DOHH2 (cell line): Measurements from ENCODE around the gene ADAM30.

Source experiments
- H3F3A ChIP-seq: fragments of 200-600 bp; sonication (generic), shearing (Covaris generic); 2 replicates; pipeline ENCODE4 v1.6.0; 2016; ENCODE audit warnings: antibody characterized with exemption, mild to moderate bottlenecking; ENCODE audit not compliant: control insufficient read depth, insufficient read depth
- H3K27ac ChIP-seq: fragments of 200-600 bp; sonication (generic); 2 replicates; pipeline ENCODE4 v1.5.1; 2014; ENCODE audit warnings: low read depth, mild to moderate bottlenecking, low read length, moderate library complexity
- H3K27me3 ChIP-seq: fragments of 200-600 bp; sonication (generic); 2 replicates; pipeline ENCODE4 v1.6.1; 2014; ENCODE audit warnings: mild to moderate bottlenecking, low read length, mixed read lengths; ENCODE audit not compliant: control insufficient read depth
- H3K36me3 ChIP-seq: fragments of 200-600 bp; sonication (generic); 2 replicates; pipeline ENCODE4 v1.6.1; 2014; ENCODE audit warnings: mild to moderate bottlenecking, low read length, moderate library complexity, mixed read lengths; ENCODE audit not compliant: control insufficient read depth
- H3K4me1 ChIP-seq: fragments of 200-600 bp; sonication (generic); 2 replicates; pipeline ENCODE4 v1.6.1; 2014; ENCODE audit warnings: mild to moderate bottlenecking, low read length, mixed read lengths; ENCODE audit not compliant: control insufficient read depth
- H3K4me2 ChIP-seq: fragments of 200-600 bp; sonication (generic); 2 replicates; pipeline ENCODE4 v1.6.0; 2014; ENCODE audit warnings: mild to moderate bottlenecking, low read length, moderate library complexity
- H3K4me3 ChIP-seq: fragments of 200-600 bp; sonication (generic); 2 replicates; pipeline ENCODE4 v1.5.1; 2014; ENCODE audit warnings: mild to moderate bottlenecking, low read length, mixed read lengths
- H3K79me2 ChIP-seq: fragments of 200-600 bp; sonication (generic); 2 replicates; pipeline ENCODE4 v1.6.1; 2014; ENCODE audit warnings: mild to moderate bottlenecking, low read length, mixed read lengths; ENCODE audit not compliant: control insufficient read depth
- H3K9me2 ChIP-seq: fragments of 200-600 bp; sonication (generic); replicated peaks from 2 replicates; pipeline ENCODE4 v1.6.1; 2014; ENCODE audit warnings: mild to moderate bottlenecking, low read length, mixed read lengths; ENCODE audit not compliant: control insufficient read depth
- H3K9me3 ChIP-seq: fragments of 200-600 bp; sonication (generic); 2 replicates; pipeline ENCODE4 v1.6.1; 2014; ENCODE audit warnings: antibody characterized with exemption, low read length, mixed read lengths; ENCODE audit not compliant: control insufficient read depth, insufficient read depth
- H4K20me1 ChIP-seq: fragments of 200-600 bp; sonication (generic); 2 replicates; pipeline ENCODE4 v1.6.0; 2014; ENCODE audit warnings: low read depth, mild to moderate bottlenecking, antibody characterized with exemption, low read length, moderate library complexity; ENCODE audit not compliant: control insufficient read depth, insufficient read depth
- EZH2phosphoT487 ChIP-seq: fragments of 200-600 bp; sonication (generic); IDR thresholded peaks from 2 replicates; pipeline ENCODE4 v1.6.1; 2017; ENCODE audit warnings: borderline replicate concordance, mild to moderate bottlenecking, antibody characterized with exemption, low read length, moderate library complexity, mixed read lengths
- TF ChIP-seq, protein P1 (sequence below): fragments of 200-600 bp; sonication (generic); IDR thresholded peaks from one replicate; pipeline ENCODE4 v1.5.1; 2014; ENCODE audit warnings: antibody characterized with exemption, mild to moderate bottlenecking, low read depth, low read length; ENCODE audit not compliant: poor library complexity, severe bottlenecking

The ADAM30 gene

GRCh38 chr1:119909890-119910596, 13.7 kb upstream of the ADAM30 start:
- Histone ChIP-seq H3K4me3 (no peak overlapping the region), H3F3A (no peaks in the 10 kb centered on the region), H3K36me3 (no peaks in the 10 kb centered on the region)

GRCh38 chr1:119908661-119909060, 12.3 kb upstream of the ADAM30 start:
- no peaks in the 10 kb centered on the region for H3K79me2 ChIP-seq
- TF ChIP-seq, protein P1, sequence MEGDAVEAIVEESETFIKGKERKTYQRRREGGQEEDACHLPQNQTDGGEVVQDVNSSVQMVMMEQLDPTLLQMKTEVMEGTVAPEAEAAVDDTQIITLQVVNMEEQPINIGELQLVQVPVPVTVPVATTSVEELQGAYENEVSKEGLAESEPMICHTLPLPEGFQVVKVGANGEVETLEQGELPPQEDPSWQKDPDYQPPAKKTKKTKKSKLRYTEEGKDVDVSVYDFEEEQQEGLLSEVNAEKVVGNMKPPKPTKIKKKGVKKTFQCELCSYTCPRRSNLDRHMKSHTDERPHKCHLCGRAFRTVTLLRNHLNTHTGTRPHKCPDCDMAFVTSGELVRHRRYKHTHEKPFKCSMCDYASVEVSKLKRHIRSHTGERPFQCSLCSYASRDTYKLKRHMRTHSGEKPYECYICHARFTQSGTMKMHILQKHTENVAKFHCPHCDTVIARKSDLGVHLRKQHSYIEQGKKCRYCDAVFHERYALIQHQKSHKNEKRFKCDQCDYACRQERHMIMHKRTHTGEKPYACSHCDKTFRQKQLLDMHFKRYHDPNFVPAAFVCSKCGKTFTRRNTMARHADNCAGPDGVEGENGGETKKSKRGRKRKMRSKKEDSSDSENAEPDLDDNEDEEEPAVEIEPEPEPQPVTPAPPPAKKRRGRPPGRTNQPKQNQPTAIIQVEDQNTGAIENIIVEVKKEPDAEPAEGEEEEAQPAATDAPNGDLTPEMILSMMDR = no peak
- TF ChIP-seq EZH2phosphoT487 = no peak
- H3K9me3 ChIP-seq = no peaks in the 10 kb centered on the region
- no peaks in the 10 kb centered on the region for H3K4me1 ChIP-seq
- H3F3A ChIP-seq = no peaks in the 10 kb centered on the region
- no peak overlapping the region for H3K4me3 ChIP-seq
- H3K36me3 ChIP-seq = no peaks in the 10 kb centered on the region
- no peak overlapping the region for H3K4me2 ChIP-seq
- no peaks in the 10 kb centered on the region for H3K27me3 ChIP-seq
- H3K9me2 ChIP-seq = no peaks in the 10 kb centered on the region
- H4K20me1 ChIP-seq = no peaks in the 10 kb centered on the region
- no peak overlapping the region for H3K27ac ChIP-seq

More at GRCh38 chr1:119909890-119910596, 13.7 kb upstream of the ADAM30 start:
- no peaks in the 10 kb centered on the region for H3K9me2 ChIP-seq
- H3K9me3 ChIP-seq = no peaks in the 10 kb centered on the region
- no peaks in the 10 kb centered on the region for H4K20me1 ChIP-seq
- H3K4me1 ChIP-seq = no peaks in the 10 kb centered on the region
- TF ChIP-seq EZH2phosphoT487 = no peak
- TF ChIP-seq, protein P1 = no peak
- no peaks in the 10 kb centered on the region for H3K27me3 ChIP-seq
- H3K27ac ChIP-seq = no peak overlapping the region
- no peaks in the 10 kb centered on the region for H3K79me2 ChIP-seq
- no peak overlapping the region for H3K4me2 ChIP-seq

DNA sequence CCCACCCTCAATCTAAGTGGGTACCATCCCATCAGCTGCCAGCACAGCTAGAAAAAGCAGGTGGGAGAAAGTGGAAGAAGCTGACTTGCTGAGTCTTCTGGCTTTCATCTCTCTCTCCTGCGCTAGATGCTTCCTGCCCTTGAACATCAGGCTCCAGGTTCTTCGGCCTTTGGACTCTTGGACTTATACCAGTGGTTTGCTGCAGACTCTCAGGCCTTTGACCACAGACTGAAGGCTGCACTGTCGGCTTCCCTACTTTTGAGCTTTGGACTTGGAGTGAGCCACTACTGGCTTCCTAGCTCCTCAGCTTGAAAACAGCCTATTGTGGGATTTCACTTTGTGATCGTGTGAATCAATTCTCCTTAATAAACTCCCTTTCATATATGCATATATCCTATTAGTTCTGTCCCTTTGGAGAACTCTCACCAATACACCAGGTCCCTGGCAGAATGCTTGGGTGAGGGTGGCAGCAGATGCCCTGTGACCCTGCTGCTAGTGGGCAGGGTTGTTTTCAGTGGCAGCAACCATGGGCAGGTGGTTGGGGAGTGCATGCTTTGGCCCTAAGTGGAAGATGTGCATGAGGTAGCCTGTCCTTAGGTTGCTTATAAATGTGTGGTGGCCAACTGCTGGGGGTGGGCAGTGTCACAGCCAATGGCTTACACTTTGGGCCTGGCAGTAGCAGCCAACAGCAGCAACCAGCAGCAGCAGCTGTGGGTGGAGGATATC, 10.8 kb upstream of the ADAM30 start:
- H3K9me2 ChIP-seq = no peaks in the 10 kb centered on the region
- no peak overlapping the region for H3K4me2 ChIP-seq
- H3K79me2 ChIP-seq = no peaks in the 10 kb centered on the region
- no peaks in the 10 kb centered on the region for H3K4me1 ChIP-seq
- no peak overlapping the region for H3K27ac ChIP-seq
- no peaks in the 10 kb centered on the region for H3K36me3 ChIP-seq
- no peaks in the 10 kb centered on the region for H3F3A ChIP-seq
- no peaks in the 10 kb centered on the region for H4K20me1 ChIP-seq
- TF ChIP-seq, protein P1 = no peak
- TF ChIP-seq EZH2phosphoT487 = no peak
- no peaks in the 10 kb centered on the region for H3K27me3 ChIP-seq
- no peak overlapping the region for H3K4me3 ChIP-seq
- H3K9me3 ChIP-seq = no peaks in the 10 kb centered on the region
